Activated T-helper 2 cell treated with anti-CD3 and anti-CD28 coated beads, Interferon-gamma antibody, Interleukin-2, Interleukin-4, amounts not matched to agents 10 μg/mL and 5 μg/mL and 100 μg/mL, durations not matched to agents 14 hours and 24 hours and 36 hours (primary cell): Measurements from ENCODE around the gene MRNIP. TPM values are rescaled to one million over a fixed set of nuclear protein-coding genes. Genes with fewer than 3 reads are reported as not detected.
"Not testable (repeated sequence)": the region's sequence is repeated elsewhere in the genome, so short reads cannot be mapped to it uniquely, and the experiment has no call there.

Experiments
- DNase-seq: peaks from one replicate; pipeline ENCODE4 v3.0.0; 2021; ENCODE audit warnings: low spot score
- H3K27ac Mint-ChIP-seq: one replicate; pipeline ENCODE4 v1.8.0; 2021; ENCODE audit warnings: mixed read lengths
- H3K27me3 Mint-ChIP-seq: one replicate; pipeline ENCODE4 v1.8.0; 2021; ENCODE audit warnings: low read depth, mixed read lengths
- H3K36me3 Mint-ChIP-seq: one replicate; pipeline ENCODE4 v1.8.0; 2021; ENCODE audit warnings: low read depth, mixed read lengths
- H3K4me1 Mint-ChIP-seq: one replicate; pipeline ENCODE4 v1.8.0; 2021; ENCODE audit warnings: low read depth, mixed read lengths
- H3K4me3 Mint-ChIP-seq: one replicate; pipeline ENCODE4 v1.8.0; 2021; ENCODE audit warnings: low read depth, mild to moderate bottlenecking, moderate library complexity, mixed read lengths
- H3K9me3 Mint-ChIP-seq: one replicate; pipeline ENCODE4 v1.8.0; 2021; ENCODE audit warnings: mixed read lengths
- intact Hi-C: fragments of 100-400 bp; cut with micrococcal nuclease; formaldehyde crosslinking; loops from one replicate; pipeline ENCODE4 v1.15.1; 2023
- total RNA-seq: library from RNA; stranded (reverse); gene quantifications from 2 replicates; pipeline ENCODE4 v1.2.3, GENCODE V29; 2022

MRNIP gene
- total RNA-seq, 1 donor from 2014 or later: 30.1 TPM

DNA sequence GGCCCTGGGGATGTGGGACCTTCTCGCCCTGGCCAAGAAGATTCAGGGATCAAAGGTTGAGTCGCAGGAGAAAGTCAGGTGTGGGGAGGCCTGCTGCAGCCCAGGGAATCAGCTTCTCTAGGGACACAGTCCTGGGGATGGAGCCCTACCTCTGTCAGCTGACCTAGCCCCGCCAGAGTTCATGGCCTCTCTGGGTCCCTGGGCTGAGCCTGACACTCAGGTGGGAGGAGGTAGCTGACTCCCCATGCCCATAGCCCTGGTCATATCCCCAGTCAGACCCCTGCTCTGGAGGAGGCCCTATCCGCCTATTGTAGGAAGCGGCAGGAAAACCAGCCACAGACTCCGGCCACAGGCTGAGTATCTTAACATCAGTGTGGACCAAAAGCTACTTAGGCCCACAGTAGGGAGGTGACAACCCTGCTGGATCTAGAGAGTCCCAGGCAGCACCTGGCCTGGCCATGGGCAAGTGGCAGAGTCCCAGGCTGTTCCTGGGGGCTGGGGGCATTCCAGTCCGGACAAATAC is 15.0 kb upstream of the MRNIP start:
- H3K27ac Mint-ChIP-seq: no peak overlapping the region
- peaks cover 45% of the 10 kb centered on the region for H3K36me3 Mint-ChIP-seq
- H3K27me3 Mint-ChIP-seq: no peaks in the 10 kb centered on the region
- no peaks in the 10 kb centered on the region for H3K4me1 Mint-ChIP-seq
- intact Hi-C loops: no loop called here
- H3K9me3 Mint-ChIP-seq: no peaks in the 10 kb centered on the region
- H3K4me3 Mint-ChIP-seq: no peak overlapping the region
- DNase-seq: no peak

DNA sequence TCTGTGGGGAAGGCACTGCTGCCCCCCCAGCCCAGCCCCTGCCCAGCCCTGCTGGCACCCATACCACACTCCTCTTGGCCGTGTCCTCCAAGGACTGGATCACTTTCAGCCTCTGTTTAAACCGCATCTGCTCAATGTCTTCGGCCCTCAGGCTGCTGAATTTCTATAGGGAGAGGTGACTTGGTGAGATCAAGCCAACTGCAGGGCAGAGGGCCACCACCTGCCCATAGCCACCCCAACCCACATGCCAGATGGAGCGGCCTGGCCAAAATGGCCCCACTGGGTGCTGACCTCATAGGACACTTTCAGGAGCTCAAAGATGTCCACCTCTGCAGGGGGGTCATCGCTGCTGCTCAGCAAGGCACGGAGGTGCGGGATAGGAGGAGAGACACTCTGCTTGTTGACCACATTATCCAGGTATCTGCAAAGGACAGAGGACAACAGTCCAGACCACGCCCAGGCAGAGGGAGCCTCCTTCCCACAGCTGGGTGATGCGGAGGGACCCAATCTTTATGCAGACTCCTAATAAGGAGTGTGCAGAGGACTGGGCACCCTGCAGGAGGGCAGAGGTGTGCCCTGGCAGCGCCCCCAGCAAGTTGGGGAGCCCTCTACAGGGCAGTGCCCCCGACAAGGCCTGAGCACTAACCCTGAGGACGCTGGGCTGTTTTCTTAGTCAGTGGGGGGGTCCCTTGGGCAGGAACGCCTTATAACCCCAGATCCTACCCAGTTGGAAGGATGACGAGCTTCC is 14.4 kb upstream of the MRNIP start:
- Mint-ChIP-seq H3K4me1 (no peaks in the 10 kb centered on the region), H3K9me3 (no peaks in the 10 kb centered on the region), H3K27me3 (no peaks in the 10 kb centered on the region), H3K27ac (no peak overlapping the region), H3K36me3 (peaks cover 49% of the 10 kb centered on the region), H3K4me3 (no peak overlapping the region)
- DNase-seq: no peak
- intact Hi-C loops: no loop called here

GRCh38 chr5:179872055-179872827 is 13.6 kb upstream of the MRNIP start:
- no peak overlapping the region for H3K4me3 Mint-ChIP-seq
- DNase-seq: no peak
- peaks cover 49% of the 10 kb centered on the region for H3K36me3 Mint-ChIP-seq
- H3K9me3 Mint-ChIP-seq: no peaks in the 10 kb centered on the region
- intact Hi-C loops: no loop called here
- no peaks in the 10 kb centered on the region for H3K27me3 Mint-ChIP-seq
- no peaks in the 10 kb centered on the region for H3K4me1 Mint-ChIP-seq
- H3K27ac Mint-ChIP-seq: no peak overlapping the region

DNA sequence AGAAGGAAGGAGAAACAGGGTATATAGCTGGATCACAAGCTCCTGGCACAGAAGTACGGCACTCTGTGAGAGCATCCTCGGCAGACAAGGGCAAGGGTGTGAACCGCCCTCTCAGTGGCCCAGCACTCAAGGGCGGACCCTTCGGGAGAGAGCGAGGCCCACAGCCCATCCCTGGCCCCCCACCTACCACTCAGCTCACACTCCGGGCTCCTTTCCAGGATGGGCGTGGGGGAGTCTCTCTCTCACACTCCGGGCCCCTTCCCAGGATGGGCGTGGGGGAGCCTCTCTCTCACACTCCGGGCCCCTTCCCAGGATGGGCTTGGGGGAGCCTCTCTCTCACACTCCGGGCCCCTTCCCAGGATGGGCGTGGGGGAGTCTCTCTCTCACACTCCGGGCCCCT is 12.9 kb upstream of the MRNIP start:
- H3K9me3 Mint-ChIP-seq: not testable (repeated sequence)

GRCh38 chr5:179870952-179871351 is 12.3 kb upstream of the MRNIP start:
- H3K9me3 Mint-ChIP-seq: no peaks in the 10 kb centered on the region
- intact Hi-C loops: no loop called here
- no peak for DNase-seq
- no peak overlapping the region for H3K4me3 Mint-ChIP-seq
- peaks cover 47% of the 10 kb centered on the region for H3K36me3 Mint-ChIP-seq
- H3K4me1 Mint-ChIP-seq: peaks cover 2% of the 10 kb centered on the region
- H3K27me3 Mint-ChIP-seq: no peaks in the 10 kb centered on the region
- no peak overlapping the region for H3K27ac Mint-ChIP-seq

More for the DNA sequence above, 12.9 kb upstream of the MRNIP start:
- H3K4me3 Mint-ChIP-seq, DNase-seq, H3K4me1 Mint-ChIP-seq, H3K27ac Mint-ChIP-seq, H3K27me3 Mint-ChIP-seq, intact Hi-C loops: not testable (repeated sequence)
- H3K36me3 Mint-ChIP-seq: peaks cover 53% of the 10 kb centered on the region

GRCh38 chr5:179870403-179870903 is 11.8 kb upstream of the MRNIP start:
- Mint-ChIP-seq H3K9me3 (no peaks in the 10 kb centered on the region), H3K27ac (no peak overlapping the region), H3K27me3 (no peaks in the 10 kb centered on the region), H3K4me3 (no peak overlapping the region), H3K4me1 (peaks cover 2% of the 10 kb centered on the region), H3K36me3 (peaks cover 47% of the 10 kb centered on the region)
- intact Hi-C loops: no loop called here
- no peak for DNase-seq

DNA sequence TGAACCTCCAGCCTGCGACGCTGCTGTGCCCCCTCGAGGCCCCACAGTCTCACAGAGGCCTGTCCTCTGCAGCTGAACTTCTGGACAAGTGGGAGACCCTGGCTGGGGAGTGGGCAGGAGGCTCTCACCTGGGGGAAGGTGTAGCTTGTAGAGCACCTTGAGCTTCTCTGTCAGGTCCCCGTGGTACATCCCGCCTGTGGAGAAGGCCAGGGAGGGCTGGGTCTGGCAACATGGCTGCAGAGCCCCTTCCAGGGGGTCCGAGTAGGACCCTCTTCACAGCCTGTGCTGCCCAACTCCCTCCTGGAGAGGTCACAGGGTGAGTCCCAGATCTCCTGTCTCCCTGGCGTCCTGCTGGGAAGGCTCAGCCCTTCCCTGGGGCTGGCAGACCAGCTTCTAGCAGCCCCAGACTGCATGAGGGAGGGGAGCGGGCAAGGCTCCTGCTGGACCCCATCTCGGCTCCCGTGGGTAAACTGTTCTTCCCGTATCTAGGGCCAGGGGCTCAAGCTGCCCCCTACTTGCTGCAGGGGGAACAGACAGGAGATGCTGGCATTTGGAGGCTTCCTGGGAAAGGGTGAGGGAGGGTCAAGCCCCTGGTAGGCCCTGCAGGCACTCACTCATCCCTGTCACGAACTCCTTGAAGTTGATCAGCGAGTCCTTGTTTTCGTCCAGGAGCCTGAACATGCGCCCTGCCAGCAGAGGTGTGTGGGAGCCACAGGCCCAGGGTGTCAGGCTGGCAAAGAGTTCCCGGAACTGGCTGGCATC is 11.2 kb upstream of the MRNIP start:
- intact Hi-C loops: no loop called here
- peaks cover 47% of the 10 kb centered on the region for H3K36me3 Mint-ChIP-seq
- peaks cover 2% of the 10 kb centered on the region for H3K4me1 Mint-ChIP-seq
- no peaks in the 10 kb centered on the region for H3K9me3 Mint-ChIP-seq
- H3K27me3 Mint-ChIP-seq: no peaks in the 10 kb centered on the region
- no peak for DNase-seq
- no peak overlapping the region for H3K4me3 Mint-ChIP-seq
- no peak overlapping the region for H3K27ac Mint-ChIP-seq

GRCh38 chr5:179869101-179869500 is 10.5 kb upstream of the MRNIP start:
- intact Hi-C loops: no loop called here
- Mint-ChIP-seq H3K9me3 (no peaks in the 10 kb centered on the region), H3K4me3 (no peak overlapping the region), H3K27ac (no peak overlapping the region), H3K36me3 (peaks cover 46% of the 10 kb centered on the region), H3K4me1 (peaks cover 2% of the 10 kb centered on the region), H3K27me3 (no peaks in the 10 kb centered on the region)
- no peak for DNase-seq

DNA sequence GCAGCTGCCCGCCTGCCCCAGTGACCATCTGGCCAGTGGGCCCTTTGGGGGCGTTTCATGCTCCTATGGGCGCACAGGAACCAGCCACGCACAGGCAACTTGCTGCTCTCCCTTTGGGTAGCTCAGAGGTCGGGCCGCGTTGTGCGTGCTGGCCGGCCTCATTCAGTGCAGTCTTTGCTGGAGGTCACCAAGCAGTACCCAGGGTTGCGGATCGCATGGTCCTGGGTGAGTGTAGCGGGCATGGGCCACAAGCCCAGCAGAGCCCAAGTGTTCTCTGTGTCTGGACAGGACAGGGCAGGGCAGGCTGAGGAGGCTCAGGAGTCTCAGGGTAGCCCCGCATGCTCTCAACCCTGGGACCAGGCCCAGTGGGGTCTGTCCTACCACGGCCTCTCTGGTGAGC is 9.9 kb upstream of the MRNIP start:
- Mint-ChIP-seq H3K36me3 (peaks cover 48% of the 10 kb centered on the region), H3K27ac (no peak overlapping the region), H3K9me3 (no peaks in the 10 kb centered on the region), H3K27me3 (no peaks in the 10 kb centered on the region), H3K4me3 (no peak overlapping the region), H3K4me1 (peaks cover 2% of the 10 kb centered on the region)
- intact Hi-C loops: no loop called here
- no peak for DNase-seq

DNA sequence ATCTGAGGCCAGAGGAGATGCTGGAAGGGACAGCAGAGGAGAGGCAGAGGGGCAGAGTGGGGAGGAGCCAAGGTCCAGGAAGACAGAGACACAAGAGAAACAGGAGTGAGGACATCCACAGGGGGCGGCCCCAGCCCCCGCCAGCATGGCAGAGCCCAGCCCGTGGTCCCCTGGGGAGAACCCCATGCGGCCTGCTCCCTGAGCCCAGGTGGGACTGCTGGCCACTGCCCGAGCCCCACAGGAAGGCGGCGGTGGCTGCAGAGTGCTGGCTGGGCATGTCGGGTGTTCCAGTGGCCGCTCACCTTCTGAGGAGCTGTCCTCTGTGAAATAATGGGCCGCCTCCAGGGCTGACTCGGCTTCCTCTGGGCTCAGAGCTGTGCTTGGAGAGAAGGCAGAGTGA is 8.9 kb upstream of the MRNIP start:
- intact Hi-C loops: no loop called here
- Mint-ChIP-seq H3K27ac (no peak overlapping the region), H3K4me3 (no peak overlapping the region), H3K36me3 (peaks cover 55% of the 10 kb centered on the region), H3K9me3 (no peaks in the 10 kb centered on the region), H3K27me3 (no peaks in the 10 kb centered on the region), H3K4me1 (peaks cover 2% of the 10 kb centered on the region)
- no peak for DNase-seq

- intact Hi-C loops: no loop called here
- peaks cover 2% of the 10 kb centered on the region for H3K4me1 Mint-ChIP-seq
- H3K4me3 Mint-ChIP-seq: no peak overlapping the region
- no peak overlapping the region for H3K27ac Mint-ChIP-seq
- no peaks in the 10 kb centered on the region for H3K27me3 Mint-ChIP-seq
- H3K9me3 Mint-ChIP-seq: no peaks in the 10 kb centered on the region
- DNase-seq: no peak
- H3K36me3 Mint-ChIP-seq: peaks cover 55% of the 10 kb centered on the region
Observed at GRCh38 chr5:179867079-179867465, 8.5 kb upstream of the MRNIP start.

GRCh38 chr5:179866241-179867078 is 7.8 kb upstream of the MRNIP start:
- Mint-ChIP-seq H3K4me1 (peaks cover 2% of the 10 kb centered on the region), H3K27ac (no peak overlapping the region), H3K4me3 (no peak overlapping the region), H3K36me3 (peaks cover 56% of the 10 kb centered on the region), H3K9me3 (no peaks in the 10 kb centered on the region), H3K27me3 (no peaks in the 10 kb centered on the region)
- intact Hi-C loops: no loop called here
- DNase-seq: no peak
